SK-N-SH treated with all-trans-retinoic acid at 6 μM for 48 hours (cell line): ENCODE results near the gene STAB2.

Source experiments
- ATAC-seq: fragments of 200-7000 bp; cut with Tn5 transposase; 3 replicates; pipeline ENCODE4 v1.9.1; 2020; ENCODE audit warnings: mild to moderate bottlenecking, moderate library complexity
- ARNTL ChIP-seq: fragments of 450-650 bp; formaldehyde crosslinking; IDR thresholded peaks from 2 replicates; pipeline ENCODE4 v1.5.0; 2020; ENCODE audit warnings: low read depth, mild to moderate bottlenecking, moderate library complexity, borderline replicate concordance
- CREB5 ChIP-seq: fragments of 250-450 bp; sonication (Bioruptor Pico); IDR thresholded peaks from 2 replicates; pipeline ENCODE4 v1.5.1; 2020; ENCODE audit warnings: low read depth, mild to moderate bottlenecking, moderate library complexity
- CSDC2 ChIP-seq: fragments of 250-450 bp; sonication (Bioruptor Pico); IDR thresholded peaks from 2 replicates; pipeline ENCODE4 v1.5.0; 2020; ENCODE audit warnings: mild to moderate bottlenecking, moderate library complexity
- ESRRG ChIP-seq: fragments of 250-450 bp; sonication (Bioruptor Pico); IDR thresholded peaks from 2 replicates; pipeline ENCODE4 v1.6.1; 2021; ENCODE audit warnings: mild to moderate bottlenecking
- GLIS3 ChIP-seq: fragments of 250-450 bp; sonication (Bioruptor Pico); IDR thresholded peaks from 2 replicates; pipeline ENCODE4 v1.5.0; 2020; ENCODE audit warnings: mild to moderate bottlenecking, moderate library complexity
- OSR1 ChIP-seq: fragments of 250-450 bp; sonication (Bioruptor Pico); IDR thresholded peaks from 2 replicates; pipeline ENCODE4 v1.8.0; 2022; ENCODE audit warnings: moderate library complexity, mild to moderate bottlenecking, inconsistent platforms
- PATZ1 ChIP-seq: fragments of 250-450 bp; sonication (Bioruptor Pico); IDR thresholded peaks from 2 replicates; pipeline ENCODE4 v1.8.0; 2020; ENCODE audit warnings: mild to moderate bottlenecking, moderate library complexity, borderline replicate concordance
- PPARA ChIP-seq: fragments of 250-450 bp; sonication (Bioruptor Pico); IDR thresholded peaks from 2 replicates; pipeline ENCODE4 v1.5.0; 2020; ENCODE audit warnings: mild to moderate bottlenecking, borderline replicate concordance
- RARB ChIP-seq: fragments of 250-450 bp; sonication (Bioruptor Pico); IDR thresholded peaks from 2 replicates; pipeline ENCODE4 v1.8.0; 2021; ENCODE audit warnings: mild to moderate bottlenecking, moderate library complexity
- TCF4 ChIP-seq: fragments of 250-450 bp; sonication (Bioruptor Pico); IDR thresholded peaks from 2 replicates; pipeline ENCODE4 v1.8.0; 2021; ENCODE audit warnings: mild to moderate bottlenecking, moderate library complexity, borderline replicate concordance
- TOX ChIP-seq: fragments of 250-450 bp; sonication (Bioruptor Pico); IDR thresholded peaks from 2 replicates; pipeline ENCODE4 v1.8.0; 2021; ENCODE audit warnings: mild to moderate bottlenecking, moderate library complexity, borderline replicate concordance
- ZC3H10 ChIP-seq: fragments of 250-450 bp; sonication (Bioruptor Pico); IDR thresholded peaks from 2 replicates; pipeline ENCODE4 v1.5.1; 2021; ENCODE audit warnings: mild to moderate bottlenecking, moderate library complexity
- ZFP3 ChIP-seq: fragments of 250-450 bp; sonication (Bioruptor Pico); IDR thresholded peaks from 2 replicates; pipeline ENCODE4 v1.5.0; 2020; ENCODE audit warnings: mild to moderate bottlenecking, moderate library complexity
- ZFP30 ChIP-seq: fragments of 450-650 bp; formaldehyde crosslinking; IDR thresholded peaks from 2 replicates; pipeline ENCODE4 v1.5.0; 2022; ENCODE audit warnings: mild to moderate bottlenecking, moderate library complexity
- ZNF565 ChIP-seq: fragments of 450-650 bp; formaldehyde crosslinking; conservative IDR thresholded peaks from 2 replicates; pipeline ENCODE4 v1.5.0; 2020; ENCODE audit warnings: low read depth, mild to moderate bottlenecking, moderate library complexity
- ZNF70 ChIP-seq: fragments of 450-650 bp; formaldehyde crosslinking; IDR thresholded peaks from 2 replicates; pipeline ENCODE4 v1.5.0; 2020; ENCODE audit warnings: mild to moderate bottlenecking, moderate library complexity
- ZNF8 ChIP-seq: fragments of 450-650 bp; formaldehyde crosslinking; IDR thresholded peaks from 2 replicates; pipeline ENCODE4 v1.5.0; 2020; ENCODE audit warnings: mild to moderate bottlenecking, moderate library complexity
- TF ChIP-seq, protein P1 (sequence below): fragments of 250-450 bp; sonication (Bioruptor Pico); IDR thresholded peaks from 2 replicates; pipeline ENCODE4 v1.8.0; 2021; ENCODE audit warnings: low read depth, mild to moderate bottlenecking, moderate library complexity, borderline replicate concordance
- TF ChIP-seq, protein P2 (sequence below): fragments of 250-450 bp; sonication (Bioruptor Pico); IDR thresholded peaks from 2 replicates; pipeline ENCODE4 v1.5.0; 2020; ENCODE audit warnings: mild to moderate bottlenecking, moderate library complexity
- TF ChIP-seq, protein P3 (sequence below): fragments of 250-450 bp; sonication (Bioruptor Pico); IDR thresholded peaks from 2 replicates; pipeline ENCODE4 v1.5.1; 2021; ENCODE audit warnings: mild to moderate bottlenecking, moderate library complexity

Gene STAB2

GRCh38 chr12:103736572-103736971 lies 149.5 kb downstream of the STAB2 start:
- ATAC-seq = no peak
- TF ChIP-seq ZFP3 (CRISPR knock-in tag) = no peak

DNA sequence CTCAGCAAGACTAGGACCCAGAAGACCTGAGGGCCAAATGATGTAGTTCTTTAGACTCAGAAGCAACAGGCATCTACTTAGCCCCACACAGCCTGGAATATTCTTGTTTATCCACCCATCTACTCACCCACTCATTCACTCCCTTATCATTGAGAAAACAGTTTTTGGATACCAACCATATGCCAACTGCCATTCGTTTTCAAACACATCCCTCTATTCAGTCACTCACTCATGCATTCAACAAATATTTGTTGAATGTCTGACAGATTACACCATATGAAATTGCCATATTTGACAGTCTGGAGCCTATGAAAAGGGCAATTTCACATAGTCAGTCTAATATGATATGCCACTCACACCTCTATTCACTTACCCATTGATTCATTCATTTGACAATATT lies 150.8 kb downstream of the STAB2 start:
- ATAC-seq = no peak
- TF ChIP-seq ZNF70 (no peak), CREB5 (no peak), CSDC2 (CRISPR knock-in tag) (no peak), GLIS3 (no peak), TOX (no peak), RARB (CRISPR knock-in tag) (no peak), PPARA (CRISPR knock-in tag) (no peak), ZFP30 (CRISPR knock-in tag) (no peak), ESRRG (no peak), TCF4 (CRISPR knock-in tag) (no peak), ARNTL (no peak), ZNF565 (CRISPR knock-in tag) (no peak), ZNF8 (no peak), ZC3H10 (CRISPR knock-in tag) (no peak), OSR1 (CRISPR knock-in tag) (no peak)
- TF ChIP-seq, protein P1, sequence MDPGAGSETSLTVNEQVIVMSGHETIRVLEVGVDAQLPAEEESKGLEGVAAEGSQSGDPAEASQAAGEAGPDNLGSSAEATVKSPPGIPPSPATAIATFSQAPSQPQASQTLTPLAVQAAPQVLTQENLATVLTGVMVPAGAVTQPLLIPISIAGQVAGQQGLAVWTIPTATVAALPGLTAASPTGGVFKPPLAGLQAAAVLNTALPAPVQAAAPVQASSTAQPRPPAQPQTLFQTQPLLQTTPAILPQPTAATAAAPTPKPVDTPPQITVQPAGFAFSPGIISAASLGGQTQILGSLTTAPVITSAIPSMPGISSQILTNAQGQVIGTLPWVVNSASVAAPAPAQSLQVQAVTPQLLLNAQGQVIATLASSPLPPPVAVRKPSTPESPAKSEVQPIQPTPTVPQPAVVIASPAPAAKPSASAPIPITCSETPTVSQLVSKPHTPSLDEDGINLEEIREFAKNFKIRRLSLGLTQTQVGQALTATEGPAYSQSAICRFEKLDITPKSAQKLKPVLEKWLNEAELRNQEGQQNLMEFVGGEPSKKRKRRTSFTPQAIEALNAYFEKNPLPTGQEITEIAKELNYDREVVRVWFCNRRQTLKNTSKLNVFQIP (CRISPR knock-in tag) = no peak
- TF ChIP-seq, protein P2, sequence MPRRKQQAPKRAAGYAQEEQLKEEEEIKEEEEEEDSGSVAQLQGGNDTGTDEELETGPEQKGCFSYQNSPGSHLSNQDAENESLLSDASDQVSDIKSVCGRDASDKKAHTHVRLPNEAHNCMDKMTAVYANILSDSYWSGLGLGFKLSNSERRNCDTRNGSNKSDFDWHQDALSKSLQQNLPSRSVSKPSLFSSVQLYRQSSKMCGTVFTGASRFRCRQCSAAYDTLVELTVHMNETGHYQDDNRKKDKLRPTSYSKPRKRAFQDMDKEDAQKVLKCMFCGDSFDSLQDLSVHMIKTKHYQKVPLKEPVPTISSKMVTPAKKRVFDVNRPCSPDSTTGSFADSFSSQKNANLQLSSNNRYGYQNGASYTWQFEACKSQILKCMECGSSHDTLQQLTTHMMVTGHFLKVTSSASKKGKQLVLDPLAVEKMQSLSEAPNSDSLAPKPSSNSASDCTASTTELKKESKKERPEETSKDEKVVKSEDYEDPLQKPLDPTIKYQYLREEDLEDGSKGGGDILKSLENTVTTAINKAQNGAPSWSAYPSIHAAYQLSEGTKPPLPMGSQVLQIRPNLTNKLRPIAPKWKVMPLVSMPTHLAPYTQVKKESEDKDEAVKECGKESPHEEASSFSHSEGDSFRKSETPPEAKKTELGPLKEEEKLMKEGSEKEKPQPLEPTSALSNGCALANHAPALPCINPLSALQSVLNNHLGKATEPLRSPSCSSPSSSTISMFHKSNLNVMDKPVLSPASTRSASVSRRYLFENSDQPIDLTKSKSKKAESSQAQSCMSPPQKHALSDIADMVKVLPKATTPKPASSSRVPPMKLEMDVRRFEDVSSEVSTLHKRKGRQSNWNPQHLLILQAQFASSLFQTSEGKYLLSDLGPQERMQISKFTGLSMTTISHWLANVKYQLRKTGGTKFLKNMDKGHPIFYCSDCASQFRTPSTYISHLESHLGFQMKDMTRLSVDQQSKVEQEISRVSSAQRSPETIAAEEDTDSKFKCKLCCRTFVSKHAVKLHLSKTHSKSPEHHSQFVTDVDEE (CRISPR knock-in tag) = no peak
- TF ChIP-seq, protein P3, sequence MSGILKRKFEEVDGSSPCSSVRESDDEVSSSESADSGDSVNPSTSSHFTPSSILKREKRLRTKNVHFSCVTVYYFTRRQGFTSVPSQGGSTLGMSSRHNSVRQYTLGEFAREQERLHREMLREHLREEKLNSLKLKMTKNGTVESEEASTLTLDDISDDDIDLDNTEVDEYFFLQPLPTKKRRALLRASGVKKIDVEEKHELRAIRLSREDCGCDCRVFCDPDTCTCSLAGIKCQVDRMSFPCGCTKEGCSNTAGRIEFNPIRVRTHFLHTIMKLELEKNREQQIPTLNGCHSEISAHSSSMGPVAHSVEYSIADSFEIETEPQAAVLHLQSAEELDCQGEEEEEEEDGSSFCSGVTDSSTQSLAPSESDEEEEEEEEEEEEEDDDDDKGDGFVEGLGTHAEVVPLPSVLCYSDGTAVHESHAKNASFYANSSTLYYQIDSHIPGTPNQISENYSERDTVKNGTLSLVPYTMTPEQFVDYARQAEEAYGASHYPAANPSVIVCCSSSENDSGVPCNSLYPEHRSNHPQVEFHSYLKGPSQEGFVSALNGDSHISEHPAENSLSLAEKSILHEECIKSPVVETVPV (CRISPR knock-in tag) = no peak

- ATAC-seq = peak; percentile 29
- TF ChIP-seq ZFP3 (CRISPR knock-in tag) (no peak), GLIS3 (no peak), ZC3H10 (CRISPR knock-in tag) (no peak), TOX (no peak), PPARA (CRISPR knock-in tag) (no peak), PATZ1 (no peak), CREB5 (no peak)
- TF ChIP-seq, protein P1 (CRISPR knock-in tag) = no peak
These were observed 155.4 kb downstream of the STAB2 start for GRCh38 chr12:103742349-103742932.
